Measurements from ENCODE around the gene OLFM2.

The OLFM2 gene

DNA sequence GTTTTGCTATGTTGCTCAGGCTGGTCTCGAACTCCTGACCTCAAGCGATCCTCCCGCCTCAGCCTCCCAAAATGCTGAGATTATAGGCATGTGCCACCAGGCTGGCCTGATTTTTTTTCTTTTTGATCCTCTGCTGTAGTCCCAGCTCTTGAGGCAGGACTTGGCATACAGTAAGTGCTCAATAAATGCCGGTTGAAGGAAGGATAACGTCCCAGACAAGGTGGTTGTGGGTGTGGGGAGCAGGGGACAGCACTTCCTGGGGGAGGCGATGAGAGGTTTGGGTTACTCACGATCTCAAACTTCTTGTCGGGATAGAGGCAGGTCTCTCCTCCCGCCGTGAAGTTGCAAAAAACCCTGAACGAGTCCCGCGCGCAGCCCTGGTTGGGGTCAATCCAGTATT, 29.7 kb upstream of the OLFM2 start:
- Histone ChIP-seq H3K9ac (ENCODE audit: low read depth, low read length, poor library complexity, severe bottlenecking) (no peak overlapping the region), H3K9me2 (replicated peaks; ENCODE audit: low read depth, low read length) (no peaks in the 10 kb centered on the region), H2AFZ (ENCODE audit: low read length) (no peak overlapping the region), H3K79me2 (ENCODE audit: insufficient read depth, low read length) (no peaks in the 10 kb centered on the region), H3K27me3 (ENCODE audit: insufficient read depth, low read length, poor library complexity, severe bottlenecking) (no peaks in the 10 kb centered on the region), H4K20me1 (ENCODE audit: insufficient read depth, low read length, poor library complexity, severe bottlenecking) (no peaks in the 10 kb centered on the region), H3K4me3 (ENCODE audit: low read length, poor library complexity, severe bottlenecking) (no peak overlapping the region), H3K4me1 (ENCODE audit: insufficient read depth, low read length, poor library complexity, severe bottlenecking) (no peaks in the 10 kb centered on the region), H3K36me3 (ENCODE audit: insufficient read depth, low read length) (no peaks in the 10 kb centered on the region), H3F3A (ENCODE audit: low read depth) (no peaks in the 10 kb centered on the region), H3K9me3 (ENCODE audit: insufficient read depth, low read depth, low read length) (no peaks in the 10 kb centered on the region), H3K4me2 (ENCODE audit: low read depth, low read length, poor library complexity, severe bottlenecking) (no peak overlapping the region)
- TF ChIP-seq, protein P1, sequence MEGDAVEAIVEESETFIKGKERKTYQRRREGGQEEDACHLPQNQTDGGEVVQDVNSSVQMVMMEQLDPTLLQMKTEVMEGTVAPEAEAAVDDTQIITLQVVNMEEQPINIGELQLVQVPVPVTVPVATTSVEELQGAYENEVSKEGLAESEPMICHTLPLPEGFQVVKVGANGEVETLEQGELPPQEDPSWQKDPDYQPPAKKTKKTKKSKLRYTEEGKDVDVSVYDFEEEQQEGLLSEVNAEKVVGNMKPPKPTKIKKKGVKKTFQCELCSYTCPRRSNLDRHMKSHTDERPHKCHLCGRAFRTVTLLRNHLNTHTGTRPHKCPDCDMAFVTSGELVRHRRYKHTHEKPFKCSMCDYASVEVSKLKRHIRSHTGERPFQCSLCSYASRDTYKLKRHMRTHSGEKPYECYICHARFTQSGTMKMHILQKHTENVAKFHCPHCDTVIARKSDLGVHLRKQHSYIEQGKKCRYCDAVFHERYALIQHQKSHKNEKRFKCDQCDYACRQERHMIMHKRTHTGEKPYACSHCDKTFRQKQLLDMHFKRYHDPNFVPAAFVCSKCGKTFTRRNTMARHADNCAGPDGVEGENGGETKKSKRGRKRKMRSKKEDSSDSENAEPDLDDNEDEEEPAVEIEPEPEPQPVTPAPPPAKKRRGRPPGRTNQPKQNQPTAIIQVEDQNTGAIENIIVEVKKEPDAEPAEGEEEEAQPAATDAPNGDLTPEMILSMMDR (conservative IDR thresholded peaks at IDR 0.05; ENCODE audit: low read length): no peak

DNA sequence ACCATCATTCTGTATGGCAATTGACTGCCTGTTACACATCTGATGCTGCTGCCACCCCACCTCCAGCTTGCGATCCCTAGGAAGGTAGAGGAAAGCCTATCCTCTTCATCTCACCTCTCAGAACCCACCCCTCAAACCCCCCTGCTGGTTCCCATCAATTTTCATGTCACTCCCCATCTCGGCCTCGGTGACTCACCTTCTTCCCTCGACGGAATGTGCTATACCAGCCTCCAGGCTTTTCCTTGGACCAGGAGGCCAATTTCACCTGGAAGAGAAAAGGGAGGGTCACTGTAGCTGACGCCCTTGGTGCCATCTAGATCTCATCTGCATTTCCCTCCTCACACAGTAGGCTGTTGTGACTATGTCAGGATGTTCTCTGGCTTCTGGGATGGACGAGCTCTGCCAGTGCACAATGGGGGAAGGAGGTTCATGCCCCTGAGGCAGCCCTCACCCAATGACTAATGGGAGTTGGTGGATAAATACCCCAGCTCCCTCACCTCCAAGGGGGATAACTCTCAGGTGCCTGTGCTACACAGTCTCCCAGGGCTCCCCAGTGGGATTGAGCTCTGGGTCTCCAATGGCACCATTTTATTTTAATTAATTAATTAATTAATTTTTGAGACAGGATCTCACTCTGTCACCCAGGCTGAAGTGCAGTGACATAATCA, 26.4 kb upstream of the OLFM2 start:
- no peaks in the 10 kb centered on the region for H3K36me3 ChIP-seq (ENCODE audit: insufficient read depth, low read length)

DNA sequence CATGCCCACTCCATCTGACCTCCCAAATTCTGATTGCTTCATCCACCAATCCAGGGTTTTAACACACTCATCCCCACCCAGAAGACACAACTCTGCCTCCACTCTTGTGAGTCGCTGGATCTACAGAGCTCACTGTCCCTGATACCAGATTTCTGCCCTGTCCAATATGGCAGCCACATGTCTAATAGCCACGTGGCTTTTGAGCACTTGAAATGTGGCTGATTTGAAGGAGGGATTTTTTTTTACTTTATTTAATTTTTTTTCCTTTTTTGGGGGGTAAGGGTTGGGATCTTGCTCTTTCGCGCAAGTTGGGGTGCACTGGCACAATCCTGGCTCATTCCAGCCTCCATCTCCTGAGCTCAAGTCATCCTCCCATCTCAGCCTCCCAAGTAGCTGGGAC, 24.8 kb upstream of the OLFM2 start:
- Histone ChIP-seq H3K4me2 (ENCODE audit: low read depth, low read length, poor library complexity, severe bottlenecking) (no peak overlapping the region), H3K9me3 (ENCODE audit: insufficient read depth, low read depth, low read length) (no peaks in the 10 kb centered on the region), H3F3A (ENCODE audit: low read depth) (no peaks in the 10 kb centered on the region), H3K9me2 (replicated peaks; ENCODE audit: low read depth, low read length) (no peaks in the 10 kb centered on the region), H3K9ac (ENCODE audit: low read depth, low read length, poor library complexity, severe bottlenecking) (no peak overlapping the region), H3K27me3 (ENCODE audit: insufficient read depth, low read length, poor library complexity, severe bottlenecking) (no peaks in the 10 kb centered on the region), H3K79me2 (ENCODE audit: insufficient read depth, low read length) (no peaks in the 10 kb centered on the region), H3K4me3 (ENCODE audit: low read length, poor library complexity, severe bottlenecking) (no peak overlapping the region), H2AFZ (ENCODE audit: low read length) (no peak overlapping the region), H4K20me1 (ENCODE audit: insufficient read depth, low read length, poor library complexity, severe bottlenecking) (no peaks in the 10 kb centered on the region), H3K4me1 (ENCODE audit: insufficient read depth, low read length, poor library complexity, severe bottlenecking) (no peaks in the 10 kb centered on the region), H3K36me3 (ENCODE audit: insufficient read depth, low read length) (no peaks in the 10 kb centered on the region)
- TF ChIP-seq, protein P1 (conservative IDR thresholded peaks at IDR 0.05; ENCODE audit: low read length): no peak
- TF ChIP-seq EZH2phosphoT487 (IDR thresholded peaks at IDR 0.05; ENCODE audit: borderline replicate concordance): no peak

More for the DNA sequence above, 26.4 kb upstream of the OLFM2 start:
- H3K79me2 ChIP-seq (ENCODE audit: insufficient read depth, low read length): no peaks in the 10 kb centered on the region
- no peaks in the 10 kb centered on the region for H4K20me1 ChIP-seq (ENCODE audit: insufficient read depth, low read length, poor library complexity, severe bottlenecking)
- no peaks in the 10 kb centered on the region for H3K27me3 ChIP-seq (ENCODE audit: insufficient read depth, low read length, poor library complexity, severe bottlenecking)
- H3K9ac ChIP-seq (ENCODE audit: low read depth, low read length, poor library complexity, severe bottlenecking): no peak overlapping the region
- no peaks in the 10 kb centered on the region for H3F3A ChIP-seq (ENCODE audit: low read depth)
- no peak for TF ChIP-seq EZH2phosphoT487 (IDR thresholded peaks at IDR 0.05; ENCODE audit: borderline replicate concordance)
- TF ChIP-seq, protein P1 (conservative IDR thresholded peaks at IDR 0.05; ENCODE audit: low read length): no peak
- no peak overlapping the region for H2AFZ ChIP-seq (ENCODE audit: low read length)
- no peaks in the 10 kb centered on the region for H3K9me3 ChIP-seq (ENCODE audit: insufficient read depth, low read depth, low read length)
- H3K4me1 ChIP-seq (ENCODE audit: insufficient read depth, low read length, poor library complexity, severe bottlenecking): no peaks in the 10 kb centered on the region
- H3K9me2 ChIP-seq (replicated peaks; ENCODE audit: low read depth, low read length): no peaks in the 10 kb centered on the region
- no peak overlapping the region for H3K4me2 ChIP-seq (ENCODE audit: low read depth, low read length, poor library complexity, severe bottlenecking)
- H3K4me3 ChIP-seq (ENCODE audit: low read length, poor library complexity, severe bottlenecking): no peak overlapping the region

All from Loucy (cell line).